ENCODE data around the gene MTREX. TPM values are rescaled to one million over a fixed set of nuclear protein-coding genes. Genes with fewer than 3 reads are reported as not detected.

Gene MTREX
- 10 to 100 TPM; 58.3 to 67.7 TPM for total RNA-seq

GRCh38 chr5:55307383-55308253, at the start of gene MTREX, which contains the start of gene DHX29:
Gene MTREX (plus strand): TSS chr5:55307989. CDS start chr5:55308014, 25 bp downstream.
Gene DHX29 (minus strand): TSS chr5:55307694. CDS start chr5:55307573, 121 bp downstream.

Other genes with a start within 250 kb of the MTREX start
- gene GZMA, start 205.3 kb upstream of the MTREX start, total RNA-seq, result 100 to 1,000 TPM; 160 to 170 TPM
- gene GPX8, start 147.8 kb upstream of the MTREX start, total RNA-seq, result not detected
- gene CDC20B, start 134.8 kb upstream of the MTREX start, total RNA-seq, result not detected
- gene MCIDAS, start 80.7 kb upstream of the MTREX start, total RNA-seq, result not detected
- not detected for gene CCNO, start 74.4 kb upstream of the MTREX start, total RNA-seq
- 10 to 100 TPM; 13.8 to 17.1 TPM for gene DHX29, start 295 bp upstream of the MTREX start, total RNA-seq
- 10 to 100 TPM; 28.5 to 28.6 TPM for gene PLPP1, start 227.0 kb downstream of the MTREX start, total RNA-seq